HG02840 (cell line): ENCODE data around the gene SPRED2.
A peak's percentile ranks its signal among the peaks of the same experiment; 100 is the strongest.

ENCODE experiments used
- ATAC-seq: cut with Tn5 transposase; IDR thresholded peaks from one replicate; pipeline ENCODE4 v1.9.1; 2021; ENCODE audit warnings: mild to moderate bottlenecking, moderate library complexity, moderate number of reproducible peaks; ENCODE audit not compliant: unreplicated experiment, low FRiP score

SPRED2 gene

GRCh38 chr2:65371074-65371434 lies 61.3 kb downstream of the SPRED2 start:
- ATAC-seq, result no peak

GRCh38 chr2:65370387-65371073 lies 61.9 kb downstream of the SPRED2 start:
- no peak for ATAC-seq

GRCh38 chr2:65369980-65370379 lies 62.4 kb downstream of the SPRED2 start:
- no peak for ATAC-seq

GRCh38 chr2:65369574-65369973 lies 62.8 kb downstream of the SPRED2 start:
- ATAC-seq, result no peak

GRCh38 chr2:65368468-65368867 lies 63.9 kb downstream of the SPRED2 start:
- no peak for ATAC-seq

GRCh38 chr2:65367524-65367923 lies 64.9 kb downstream of the SPRED2 start:
- no peak for ATAC-seq

- no peak for ATAC-seq
Measured at GRCh38 chr2:65366595-65367125, 65.7 kb downstream of the SPRED2 start.

GRCh38 chr2:65364986-65365733 lies 67.2 kb downstream of the SPRED2 start:
- no peak for ATAC-seq

GRCh38 chr2:65363879-65364666 lies 68.3 kb downstream of the SPRED2 start:
- no peak for ATAC-seq

- no peak for ATAC-seq
Measured at GRCh38 chr2:65361623-65362022, 70.8 kb downstream of the SPRED2 start.

GRCh38 chr2:65360441-65360840 lies 72.0 kb downstream of the SPRED2 start:
- no peak for ATAC-seq

- ATAC-seq, result no peak
Measured at GRCh38 chr2:65358678-65359400, 73.6 kb downstream of the SPRED2 start.

- ATAC-seq, result peak; percentile 76
Measured at GRCh38 chr2:65357959-65358294, 74.5 kb downstream of the SPRED2 start.

- peak; percentile 33 for ATAC-seq
Measured at GRCh38 chr2:65357095-65357958, 75.1 kb downstream of the SPRED2 start.

- ATAC-seq, result no peak
Measured at GRCh38 chr2:65355186-65355831, 77.1 kb downstream of the SPRED2 start.

GRCh38 chr2:65354773-65355172 lies 77.6 kb downstream of the SPRED2 start:
- ATAC-seq, result no peak

- ATAC-seq, result no peak
Measured at GRCh38 chr2:65353927-65354326, 78.5 kb downstream of the SPRED2 start.

GRCh38 chr2:65353046-65353445 lies 79.4 kb downstream of the SPRED2 start:
- no peak for ATAC-seq

- ATAC-seq, result no peak
Measured at GRCh38 chr2:65351948-65352595, 80.3 kb downstream of the SPRED2 start.
